Activated naive CD8-positive, alpha-beta T cell treated with anti-CD3 and anti-CD28 coated beads, Interleukin-2, amount 10 ng/mL, durations not matched to agents 7 days and 5 days (primary cell): Measurements from ENCODE around the gene ZNF3. TPM values are rescaled to one million over a fixed set of nuclear protein-coding genes. Genes with fewer than 3 reads are reported as not detected.

ENCODE experiments used
- ATAC-seq: fragments of 150-1000 bp; cut with Tn5 transposase; one replicate; pipeline ENCODE4 v1.10.0; 2021; ENCODE audit warnings: low read depth, moderate library complexity
- POLR2A ChIA-PET: fragments of 350-600 bp; sonication (Branson Sonifier 250); formaldehyde crosslinking; loops from one replicate; lab custom pipeline; 2021; ENCODE audit warnings: antibody characterized with exemption; lab: Charles Lee
- DNase-seq: peaks from one replicate; pipeline ENCODE4 v3.0.0; 2021
- H3K27ac Mint-ChIP-seq: one replicate; pipeline ENCODE4 v1.8.0; 2022; ENCODE audit warnings: mild to moderate bottlenecking, mixed read lengths
- H3K27me3 Mint-ChIP-seq: one replicate; pipeline ENCODE4 v1.8.0; 2022; ENCODE audit warnings: mild to moderate bottlenecking, moderate library complexity, mixed read lengths
- H3K36me3 Mint-ChIP-seq: one replicate; pipeline ENCODE4 v1.8.0; 2021; ENCODE audit warnings: mild to moderate bottlenecking, mixed read lengths
- H3K4me1 Mint-ChIP-seq: one replicate; pipeline ENCODE4 v1.8.0; 2021; ENCODE audit warnings: mixed read lengths
- H3K4me3 Mint-ChIP-seq: one replicate; pipeline ENCODE4 v1.8.0; 2022; ENCODE audit warnings: mild to moderate bottlenecking, moderate library complexity, mixed read lengths
- H3K9me3 Mint-ChIP-seq: one replicate; pipeline ENCODE4 v1.8.0; 2021; ENCODE audit warnings: mixed read lengths
- total RNA-seq, 2 experiments: library from RNA; stranded (reverse); gene quantifications; one replicate each; pipeline ENCODE4 v1.2.3, GENCODE V29; 2021

The ZNF3 gene
- total RNA-seq, 2 experiments from 2014 or later = 28.0 to 32.6 TPM

DNA sequence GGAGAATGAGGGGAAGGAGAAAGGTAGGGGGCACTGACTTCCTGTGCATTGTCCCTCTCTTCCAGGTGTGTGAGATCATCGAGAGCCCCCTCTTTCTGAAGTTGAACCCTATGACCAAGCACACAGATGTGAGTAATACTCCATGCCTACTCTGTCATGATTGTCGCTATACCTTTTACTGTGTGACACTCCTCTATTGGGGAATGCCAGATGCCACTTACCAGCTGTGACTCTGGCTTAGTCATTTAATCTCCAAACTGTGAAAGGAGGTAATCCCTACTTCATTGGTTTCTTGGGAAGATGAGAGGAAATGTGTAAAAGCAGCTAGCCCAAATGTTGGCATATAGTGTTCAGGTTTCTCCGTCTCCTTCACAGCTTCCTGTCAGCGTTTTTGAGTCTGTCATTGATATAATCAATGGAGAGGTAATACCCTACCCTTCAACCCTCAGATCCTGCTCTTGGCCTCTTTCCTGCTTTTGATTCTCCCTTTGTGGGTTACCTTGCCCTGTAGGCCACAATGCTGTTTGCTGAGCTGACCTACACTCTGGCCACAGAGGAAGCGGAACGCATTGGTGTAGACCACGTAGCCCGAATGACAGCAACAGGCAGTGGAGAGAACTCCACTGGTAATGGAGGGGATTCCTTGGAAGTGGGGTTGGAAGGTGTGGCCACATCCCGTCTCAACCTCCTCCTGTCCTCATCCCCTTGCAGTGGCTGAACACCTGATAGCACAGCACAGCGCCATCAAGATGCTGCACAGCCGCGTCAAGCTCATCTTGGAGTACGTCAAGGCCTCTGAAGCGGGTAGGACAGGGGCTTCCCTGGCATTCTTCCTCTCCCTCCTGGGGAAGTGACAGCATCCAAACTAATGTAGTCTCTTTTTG lies 9.2 kb upstream of the ZNF3 start:
- Mint-ChIP-seq H3K36me3 (peaks cover 31% of the 10 kb centered on the region), H3K27ac (peak overlapping the region; percentile 63), H3K9me3 (no peaks in the 10 kb centered on the region), H3K4me1 (peaks cover 20% of the 10 kb centered on the region), H3K27me3 (no peaks in the 10 kb centered on the region), H3K4me3 (no peak overlapping the region)
- DNase-seq (no peak), ATAC-seq (no peak)
- POLR2A ChIA-PET = interaction anchor here (1.0 to 3.7 kb wide), 3 partner anchors 10 to 38 kb away, joined by 3 to 57 read pairs (median 3); partner anchors contain the start of genes AP4M1 and MCM7

DNA sequence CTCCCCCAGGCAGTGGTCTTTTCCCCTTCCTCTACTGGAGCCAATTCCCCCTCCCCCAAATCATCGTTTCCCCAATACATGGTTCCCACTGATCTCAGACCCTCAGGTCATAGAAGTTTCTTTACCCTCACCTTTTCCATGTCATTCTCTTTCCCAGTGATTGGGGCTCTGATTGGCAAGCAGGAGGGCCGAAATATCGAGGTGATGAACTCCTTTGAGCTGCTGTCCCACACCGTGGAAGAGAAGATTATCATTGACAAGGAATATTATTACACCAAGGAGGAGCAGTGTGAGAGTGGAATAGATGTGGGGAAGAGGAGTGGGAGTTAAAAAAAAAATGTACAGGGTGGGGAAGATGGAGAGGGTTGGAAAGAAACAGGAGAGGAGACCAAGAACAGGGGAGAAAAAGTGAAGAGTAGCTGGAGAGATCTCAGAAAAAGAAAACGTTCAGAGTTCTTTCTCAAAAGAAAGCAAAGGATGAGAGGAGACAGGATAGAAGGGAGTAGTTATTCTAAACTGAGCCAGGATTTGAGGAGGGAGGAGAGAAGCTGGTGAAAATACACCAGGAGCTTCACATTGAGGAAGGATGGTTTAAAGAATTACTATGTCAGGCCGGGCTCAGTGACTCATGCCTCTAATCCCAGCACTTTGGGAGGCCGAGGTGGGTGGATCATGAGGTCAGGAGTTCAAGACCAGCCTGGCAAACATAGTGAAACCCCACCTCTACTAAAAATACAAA lies 8.1 kb upstream of the ZNF3 start:
- Mint-ChIP-seq H3K27me3 (peaks cover 2% of the 10 kb centered on the region), H3K9me3 (no peaks in the 10 kb centered on the region), H3K36me3 (peaks cover 22% of the 10 kb centered on the region), H3K27ac (peak overlapping the region; percentile 92), H3K4me3 (peak overlapping the region; percentile 89), H3K4me1 (peaks cover 18% of the 10 kb centered on the region)
- DNase-seq (no peak), ATAC-seq (no peak)
- POLR2A ChIA-PET = interaction anchor here (0.7 to 3.7 kb wide), 8 partner anchors 8 to 340 kb away, joined by 3 to 57 read pairs (median 4); partner anchors contain the start of genes AP4M1, MCM7, MEPCE and ZCWPW1

GRCh38 chr7:100088621-100089457 lies 7.3 kb upstream of the ZNF3 start, which contains the start of gene COPS6:
COPS6 (plus strand) TSS chr7:100088969; CDS start chr7:100088991, 22 bp downstream.
- peak within 1 kb of the TSS; percentile 92 for H3K27ac Mint-ChIP-seq
- ATAC-seq = peak; percentile 69
- POLR2A ChIA-PET = interaction anchor here (0.8 to 3.7 kb wide), 7 partner anchors 9 to 340 kb away, joined by 3 to 57 read pairs (median 4); partner anchors contain the start of genes AP4M1, MBLAC1, MCM7 and MEPCE
- DNase-seq = peak; percentile 95
- peaks cover 18% of the 10 kb centered on the region for H3K4me1 Mint-ChIP-seq
- peaks cover 19% of the 10 kb centered on the region for H3K36me3 Mint-ChIP-seq
- peaks cover 2% of the 10 kb centered on the region for H3K27me3 Mint-ChIP-seq
- peak within 1 kb of the TSS; percentile 89 for H3K4me3 Mint-ChIP-seq
- H3K9me3 Mint-ChIP-seq = no peaks in the 10 kb centered on the region

- H3K36me3 Mint-ChIP-seq = peaks cover 16% of the 10 kb centered on the region
- H3K4me3 Mint-ChIP-seq = peak overlapping the region; percentile 89
- no peaks in the 10 kb centered on the region for H3K9me3 Mint-ChIP-seq
- peak overlapping the region; percentile 92 for H3K27ac Mint-ChIP-seq
- ATAC-seq = no peak
- peaks cover 6% of the 10 kb centered on the region for H3K27me3 Mint-ChIP-seq
- POLR2A ChIA-PET = interaction anchor here (0.8 to 3.7 kb wide), 7 partner anchors 9 to 341 kb away, joined by 3 to 57 read pairs (median 4); partner anchors contain the start of genes AP4M1, MBLAC1, MCM7 and MEPCE
- no peak for DNase-seq
- peaks cover 18% of the 10 kb centered on the region for H3K4me1 Mint-ChIP-seq
Measured at GRCh38 chr7:100088095-100088620, 6.6 kb upstream of the ZNF3 start.

DNA sequence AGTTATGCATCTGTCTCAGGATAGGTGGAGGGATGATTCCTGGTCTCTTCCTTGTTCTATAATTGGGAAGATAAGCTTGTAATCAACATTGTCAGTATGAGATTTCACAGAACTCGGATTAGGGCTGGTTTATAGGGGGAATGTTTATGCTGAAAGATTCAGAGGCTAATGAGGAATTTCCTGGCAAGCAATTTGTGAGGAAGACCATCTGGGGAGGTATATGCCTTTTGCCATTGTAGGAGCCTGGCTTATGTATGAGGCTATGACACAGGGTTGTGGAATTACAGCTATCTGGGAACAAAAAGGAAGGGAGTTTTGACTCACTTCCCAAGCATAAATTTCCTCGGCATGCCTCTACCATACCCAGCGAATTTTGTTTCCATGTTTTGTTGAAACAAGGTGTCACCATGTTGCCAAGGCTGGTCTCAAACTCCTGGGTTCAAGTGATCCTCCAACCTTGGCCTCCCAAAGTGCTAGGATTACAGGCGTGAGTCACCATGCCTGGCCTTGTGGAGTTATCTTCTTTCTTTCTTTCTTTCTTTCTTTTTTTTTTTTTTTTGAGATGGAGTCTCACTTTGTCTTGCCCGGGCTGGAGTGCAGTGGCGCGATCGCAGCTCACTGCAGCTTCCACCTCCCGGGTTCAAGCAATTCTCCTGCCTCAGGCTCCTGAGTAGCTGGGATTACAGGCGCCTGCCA lies 5.7 kb upstream of the ZNF3 start:
- POLR2A ChIA-PET = no interaction called here
- peaks cover 10% of the 10 kb centered on the region for H3K27me3 Mint-ChIP-seq
- ATAC-seq (no peak), DNase-seq (no peak)
- H3K4me1 Mint-ChIP-seq = peaks cover 26% of the 10 kb centered on the region
- peak overlapping the region; percentile 4 for H3K4me3 Mint-ChIP-seq
- peaks cover 7% of the 10 kb centered on the region for H3K36me3 Mint-ChIP-seq
- H3K9me3 Mint-ChIP-seq = no peaks in the 10 kb centered on the region
- H3K27ac Mint-ChIP-seq = no peak overlapping the region

DNA sequence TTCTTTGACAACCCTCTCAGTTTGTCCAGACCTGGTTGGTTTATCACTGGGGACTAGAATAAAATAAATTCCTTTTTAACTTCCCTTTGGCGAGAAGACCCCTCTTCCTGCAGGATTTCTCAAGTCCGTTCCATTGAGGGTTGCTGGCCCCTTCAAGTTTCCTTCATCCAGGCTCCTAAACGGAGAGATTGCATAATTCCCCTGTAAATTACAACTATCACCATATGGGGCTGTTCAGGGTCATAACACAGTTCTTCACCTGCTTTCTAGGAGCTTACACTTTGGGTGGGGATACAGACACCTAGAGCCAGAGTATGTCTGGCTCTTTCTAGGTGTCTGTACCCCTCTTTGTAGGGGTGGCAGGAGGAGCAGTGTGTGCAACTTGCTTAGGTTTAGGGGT lies 4.0 kb upstream of the ZNF3 start:
- Mint-ChIP-seq H3K36me3 (peaks cover 7% of the 10 kb centered on the region), H3K4me3 (no peak overlapping the region), H3K27ac (no peak overlapping the region), H3K4me1 (peaks cover 26% of the 10 kb centered on the region), H3K27me3 (peaks cover 10% of the 10 kb centered on the region), H3K9me3 (no peaks in the 10 kb centered on the region)
- POLR2A ChIA-PET = no interaction called here
- ATAC-seq = no peak
- DNase-seq = no peak

- no peak for DNase-seq
Measured at GRCh38 chr7:100082978-100083377, 1.5 kb upstream of the ZNF3 start.

GRCh38 chr7:100080907-100081534 lies 502 bp downstream of the ZNF3 start:
- peaks cover 10% of the 10 kb centered on the region for H3K27me3 Mint-ChIP-seq
- DNase-seq (no peak), ATAC-seq (no peak)
- H3K9me3 Mint-ChIP-seq = no peaks in the 10 kb centered on the region
- H3K4me1 Mint-ChIP-seq = peaks cover 25% of the 10 kb centered on the region
- H3K4me3 Mint-ChIP-seq = peak overlapping the region; percentile 86
- H3K36me3 Mint-ChIP-seq = peaks cover 22% of the 10 kb centered on the region
- peak overlapping the region; percentile 69 for H3K27ac Mint-ChIP-seq
- POLR2A ChIA-PET = interaction anchor here (0.6 to 2.4 kb wide), 6 partner anchors 8 to 87 kb away, joined by 3 to 22 read pairs (median 4); partner anchors contain the start of genes AP4M1, MCM7 and ZKSCAN1

More at GRCh38 chr7:100082978-100083377, 1.5 kb upstream of the ZNF3 start:
- no peaks in the 10 kb centered on the region for H3K9me3 Mint-ChIP-seq
- peaks cover 10% of the 10 kb centered on the region for H3K27me3 Mint-ChIP-seq
- peak overlapping the region; percentile 86 for H3K4me3 Mint-ChIP-seq
- peak overlapping the region; percentile 86 for H3K27ac Mint-ChIP-seq
- no peak for ATAC-seq
- H3K4me1 Mint-ChIP-seq = peaks cover 25% of the 10 kb centered on the region
- POLR2A ChIA-PET = interaction anchor here (0.7 to 2.4 kb wide), 12 partner anchors 18 to 1135 kb away, joined by 3 to 22 read pairs (median 5); partner anchors contain the start of genes AP4M1, MBLAC1, MCM7 and TRIM4
- peaks cover 11% of the 10 kb centered on the region for H3K36me3 Mint-ChIP-seq

GRCh38 chr7:100079024-100079560 lies 2.4 kb downstream of the ZNF3 start:
- no peak for DNase-seq
- H3K4me3 Mint-ChIP-seq = no peak overlapping the region
- POLR2A ChIA-PET = no interaction called here

DNA sequence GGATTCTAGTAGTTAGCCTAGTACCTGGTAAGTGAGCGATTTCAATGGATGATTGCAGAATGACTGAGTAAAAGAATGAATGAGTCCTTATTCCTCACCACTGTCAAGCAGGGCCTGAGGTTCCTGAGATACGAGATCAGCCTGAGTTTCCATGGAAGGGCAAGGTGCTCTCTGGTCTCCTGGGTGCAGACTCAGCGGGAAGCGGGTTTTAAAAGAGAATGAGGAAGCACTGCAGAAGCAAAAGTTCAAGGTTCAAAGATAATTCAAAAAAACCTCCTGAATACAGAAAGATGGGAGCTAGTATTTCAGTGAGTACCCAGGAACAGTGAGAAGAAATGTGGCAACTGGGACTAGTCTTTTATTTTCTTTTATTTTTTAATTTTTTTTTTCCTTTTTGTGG lies 4.3 kb downstream of the ZNF3 start:
- ATAC-seq (no peak), DNase-seq (no peak)
- peaks cover 5% of the 10 kb centered on the region for H3K9me3 Mint-ChIP-seq
- no peak overlapping the region for H3K4me3 Mint-ChIP-seq
- no peak overlapping the region for H3K27ac Mint-ChIP-seq
- H3K27me3 Mint-ChIP-seq = no peaks in the 10 kb centered on the region
- H3K4me1 Mint-ChIP-seq = peaks cover 18% of the 10 kb centered on the region
- H3K36me3 Mint-ChIP-seq = peaks cover 59% of the 10 kb centered on the region
- POLR2A ChIA-PET = no interaction called here

More at GRCh38 chr7:100079024-100079560, 2.4 kb downstream of the ZNF3 start:
- ATAC-seq = no peak
- Mint-ChIP-seq H3K9me3 (no peaks in the 10 kb centered on the region), H3K4me1 (peaks cover 25% of the 10 kb centered on the region), H3K27me3 (peaks cover 8% of the 10 kb centered on the region), H3K27ac (no peak overlapping the region), H3K36me3 (peaks cover 41% of the 10 kb centered on the region)

- POLR2A ChIA-PET = interaction anchor here (1.2 kb wide), 1 partner anchor 12 kb away, joined by 3 read pairs; no protein-coding TSS in a partner anchor
- peaks cover 72% of the 10 kb centered on the region for H3K36me3 Mint-ChIP-seq
- ATAC-seq (no peak), DNase-seq (no peak)
- H3K27ac Mint-ChIP-seq = no peak overlapping the region
- H3K9me3 Mint-ChIP-seq = peaks cover 22% of the 10 kb centered on the region
- H3K4me1 Mint-ChIP-seq = peaks cover 10% of the 10 kb centered on the region
- no peak overlapping the region for H3K4me3 Mint-ChIP-seq
- no peaks in the 10 kb centered on the region for H3K27me3 Mint-ChIP-seq
Measured at GRCh38 chr7:100075418-100075817, 6.1 kb downstream of the ZNF3 start.
